HG03565 (cell line): ENCODE measurements around the gene INSM1.
"Not testable (repeated sequence)": the region's sequence is repeated elsewhere in the genome, so short reads cannot be mapped to it uniquely, and the experiment has no call there.

Source experiments
- ATAC-seq: cut with Tn5 transposase; IDR thresholded peaks from one replicate; pipeline ENCODE4 v1.9.1; 2021; ENCODE audit warnings: mild to moderate bottlenecking, moderate library complexity; ENCODE audit not compliant: unreplicated experiment

The INSM1 gene

GRCh38 chr20:20367575-20368417 lies at the start of gene INSM1:
Gene INSM1, plus strand, starts transcription at chr20:20368104. Its CDS starts 164 bp downstream, at chr20:20368268.
- ATAC-seq: no peak

- no peak for ATAC-seq
These were observed 49.3 kb upstream of the INSM1 start for GRCh38 chr20:20318365-20319161.

GRCh38 chr20:20321134-20321533 lies 46.8 kb upstream of the INSM1 start:
- no peak for ATAC-seq

GRCh38 chr20:20321917-20322316 lies 46.0 kb upstream of the INSM1 start:
- no peak for ATAC-seq

GRCh38 chr20:20322912-20323311 lies 45.0 kb upstream of the INSM1 start:
- no peak for ATAC-seq

- no peak for ATAC-seq
These were observed 40.2 kb upstream of the INSM1 start for GRCh38 chr20:20327746-20328145.

GRCh38 chr20:20329564-20329963 lies 38.3 kb upstream of the INSM1 start:
- no peak for ATAC-seq

GRCh38 chr20:20331156-20331555 lies 36.7 kb upstream of the INSM1 start:
- no peak for ATAC-seq

GRCh38 chr20:20331817-20332216 lies 36.1 kb upstream of the INSM1 start:
- ATAC-seq: no peak

GRCh38 chr20:20333866-20334265 lies 34.0 kb upstream of the INSM1 start:
- no peak for ATAC-seq

GRCh38 chr20:20334489-20334888 lies 33.4 kb upstream of the INSM1 start:
- peak; percentile 94 for ATAC-seq

- ATAC-seq: no peak
These were observed 29.7 kb upstream of the INSM1 start for GRCh38 chr20:20338133-20338730.

GRCh38 chr20:20340443-20340842 lies 27.5 kb upstream of the INSM1 start:
- no peak for ATAC-seq

GRCh38 chr20:20341371-20341770 lies 26.5 kb upstream of the INSM1 start:
- ATAC-seq: no peak

GRCh38 chr20:20342066-20342465 lies 25.8 kb upstream of the INSM1 start:
- ATAC-seq: no peak

GRCh38 chr20:20343932-20344331 lies 24.0 kb upstream of the INSM1 start:
- no peak for ATAC-seq

GRCh38 chr20:20344476-20344875 lies 23.4 kb upstream of the INSM1 start:
- ATAC-seq: no peak

- ATAC-seq: no peak
These were observed 14.3 kb upstream of the INSM1 start for GRCh38 chr20:20353576-20353975.

GRCh38 chr20:20355503-20355902 lies 12.4 kb upstream of the INSM1 start:
- ATAC-seq: not testable (repeated sequence)

GRCh38 chr20:20358801-20359200 lies 9.1 kb upstream of the INSM1 start:
- no peak for ATAC-seq

GRCh38 chr20:20359628-20360027 lies 8.3 kb upstream of the INSM1 start:
- no peak for ATAC-seq

- ATAC-seq: no peak
These were observed 7.4 kb upstream of the INSM1 start for GRCh38 chr20:20360464-20360863.
